Stimulated activated CD8-positive, alpha-beta memory T cell treated with anti-CD3 and anti-CD28 coated beads, Interleukin-7, amount 100 ng/mL, for 24 hours (primary cell): ENCODE measurements around the gene RFX3.

Experiments used
- DNase-seq: peaks from one replicate; pipeline ENCODE4 v3.0.0-alpha.2; 2020; ENCODE audit warnings: low read depth

Gene RFX3

DNA sequence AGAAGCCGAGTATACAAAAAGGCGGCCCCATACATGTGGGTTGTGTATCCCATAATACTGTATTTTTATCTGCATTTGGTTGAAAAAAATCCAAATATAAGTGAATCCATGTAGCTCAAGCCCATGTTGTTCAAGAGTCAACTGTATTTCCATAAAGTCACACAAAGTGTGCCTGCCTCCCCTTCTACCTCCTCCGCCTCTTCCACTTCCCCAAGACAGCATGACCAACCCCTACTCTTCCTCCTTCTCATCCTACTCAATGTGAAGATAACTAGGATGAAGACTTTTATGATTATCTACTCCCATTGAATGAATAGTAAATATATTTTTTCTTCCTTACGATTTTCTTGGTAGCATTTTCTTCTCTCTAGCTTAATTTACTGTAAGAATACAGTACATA is 92.7 kb downstream of the RFX3 start:
- no peak for DNase-seq

DNA sequence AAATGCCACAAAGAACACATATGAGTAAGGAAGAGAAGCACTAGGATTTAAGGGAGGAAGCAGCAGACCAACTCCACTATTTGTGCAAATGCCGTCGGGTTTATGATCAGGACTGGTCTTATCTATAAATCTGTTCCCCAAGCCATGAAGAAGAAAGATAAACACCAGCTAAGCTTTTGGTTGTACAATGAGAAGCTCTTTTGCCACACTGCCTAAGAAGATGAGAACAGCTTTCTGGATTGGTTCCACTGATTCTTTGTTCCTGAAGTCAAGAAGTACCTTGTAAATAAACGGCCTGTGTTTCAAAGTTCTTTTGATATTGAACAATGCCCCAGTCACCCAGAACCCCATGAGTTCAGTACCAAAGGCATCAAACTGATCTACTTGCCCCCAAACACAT is 93.9 kb downstream of the RFX3 start:
- DNase-seq: no peak

DNA sequence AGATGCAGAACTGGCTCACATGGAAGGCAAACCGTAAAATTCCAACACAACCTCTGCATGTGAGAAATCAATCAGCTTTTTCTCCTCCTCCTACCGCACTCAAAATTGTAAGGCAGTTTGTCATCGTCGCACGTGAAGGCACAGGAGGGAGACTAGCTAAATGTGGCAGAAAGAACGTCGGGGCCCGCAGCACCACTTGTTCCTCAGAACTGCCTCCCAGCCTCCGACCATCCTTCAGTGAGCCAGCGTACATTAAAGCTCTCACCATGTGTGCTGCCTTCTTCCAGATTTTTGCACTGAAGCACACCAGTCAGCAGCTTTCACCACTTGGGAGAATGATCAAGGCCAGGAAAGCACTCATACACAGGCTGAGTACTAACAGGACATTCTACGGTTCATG is 105.9 kb downstream of the RFX3 start:
- DNase-seq: no peak

DNA sequence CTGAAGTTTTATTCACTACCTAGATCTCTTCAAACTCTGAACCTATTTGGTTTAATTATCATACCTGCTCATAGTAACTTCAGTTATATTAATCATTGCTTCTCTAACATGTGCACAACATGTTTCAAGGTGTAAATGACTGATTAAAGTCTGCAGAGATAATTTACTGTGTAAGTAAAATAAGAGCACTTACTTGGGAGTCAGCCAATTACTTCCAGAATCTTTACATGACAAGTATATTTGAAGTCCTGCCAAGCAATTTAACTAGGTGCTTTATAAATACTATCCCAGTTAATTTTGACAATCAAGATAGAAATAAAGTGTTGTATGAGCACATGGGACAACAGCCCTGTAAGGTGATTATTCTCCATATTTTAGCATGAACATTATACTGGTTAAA is 109.9 kb downstream of the RFX3 start:
- DNase-seq: no peak

DNA sequence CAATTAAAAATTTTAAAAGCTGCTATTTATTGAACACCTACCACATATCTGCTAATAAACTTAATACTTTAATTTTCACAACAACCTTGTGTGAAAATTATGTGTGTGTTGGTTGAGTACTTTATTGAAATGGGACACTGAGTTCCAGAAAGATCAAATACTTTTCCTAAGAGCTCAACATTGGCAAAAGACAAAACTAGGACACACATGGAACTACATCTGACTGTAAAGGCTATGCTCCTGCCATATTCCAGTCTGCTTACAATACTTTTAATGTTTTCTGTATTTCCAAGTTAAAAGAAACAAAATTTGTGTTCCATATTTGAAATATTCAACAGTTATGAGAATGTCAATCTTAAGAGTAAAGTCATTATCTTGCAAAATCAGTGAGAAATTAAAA is 111.8 kb downstream of the RFX3 start:
- no peak for DNase-seq

DNA sequence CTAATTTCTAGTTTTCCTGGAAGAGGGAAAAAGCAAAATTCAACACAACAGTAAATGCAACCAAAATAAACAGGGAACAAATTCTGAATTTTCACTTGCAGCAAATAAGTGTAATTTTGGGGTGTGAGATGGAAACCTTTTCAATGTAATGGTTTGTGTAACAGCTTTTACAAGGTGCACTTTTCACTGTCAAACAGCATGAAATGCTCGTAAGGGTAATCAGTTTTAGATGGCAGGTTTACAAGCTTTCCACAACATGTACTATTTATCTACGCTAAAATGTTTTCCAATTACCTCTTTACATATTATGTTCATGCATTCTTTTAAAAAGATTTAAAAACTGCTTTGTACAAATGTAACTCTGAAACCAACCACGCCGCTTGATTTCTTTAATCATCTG is 115.3 kb downstream of the RFX3 start:
- DNase-seq: no peak

DNA sequence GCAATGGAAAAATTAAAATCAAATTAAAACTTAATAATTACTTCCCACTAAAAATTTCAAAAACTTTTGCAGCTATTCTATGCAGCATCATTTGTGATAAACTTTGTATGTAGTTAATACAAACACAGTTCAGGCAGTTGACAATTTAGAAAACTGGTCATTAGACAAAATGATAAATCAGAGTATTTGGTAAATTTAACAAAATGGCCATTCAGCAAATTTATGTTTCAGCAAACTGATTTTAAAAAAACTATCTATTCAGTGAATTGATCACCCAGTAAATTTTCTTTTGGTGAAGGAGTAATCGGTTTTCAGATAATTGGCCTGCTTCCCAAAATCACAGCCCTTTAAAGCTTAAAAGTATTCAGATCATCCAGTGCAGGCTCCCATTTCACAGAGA is 116.3 kb downstream of the RFX3 start:
- DNase-seq: no peak

DNA sequence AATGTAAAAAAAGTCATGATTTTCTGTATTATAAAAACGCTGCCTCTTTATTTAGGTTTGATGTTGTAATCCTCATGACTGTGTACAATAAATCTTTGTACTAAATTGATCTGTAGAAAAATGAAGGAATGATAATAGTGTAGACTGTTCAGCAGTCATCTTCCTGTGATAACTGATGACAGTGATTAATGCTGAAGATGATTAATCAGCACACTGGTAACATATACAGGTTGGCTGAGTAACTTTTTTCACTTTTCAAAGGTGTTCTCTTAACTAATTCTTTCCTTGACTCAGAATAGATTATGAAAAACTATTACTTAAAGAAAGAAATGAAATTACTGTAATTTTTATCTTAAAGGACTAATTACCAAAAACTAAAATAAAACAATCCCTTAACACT is 122.5 kb downstream of the RFX3 start:
- DNase-seq: no peak

DNA sequence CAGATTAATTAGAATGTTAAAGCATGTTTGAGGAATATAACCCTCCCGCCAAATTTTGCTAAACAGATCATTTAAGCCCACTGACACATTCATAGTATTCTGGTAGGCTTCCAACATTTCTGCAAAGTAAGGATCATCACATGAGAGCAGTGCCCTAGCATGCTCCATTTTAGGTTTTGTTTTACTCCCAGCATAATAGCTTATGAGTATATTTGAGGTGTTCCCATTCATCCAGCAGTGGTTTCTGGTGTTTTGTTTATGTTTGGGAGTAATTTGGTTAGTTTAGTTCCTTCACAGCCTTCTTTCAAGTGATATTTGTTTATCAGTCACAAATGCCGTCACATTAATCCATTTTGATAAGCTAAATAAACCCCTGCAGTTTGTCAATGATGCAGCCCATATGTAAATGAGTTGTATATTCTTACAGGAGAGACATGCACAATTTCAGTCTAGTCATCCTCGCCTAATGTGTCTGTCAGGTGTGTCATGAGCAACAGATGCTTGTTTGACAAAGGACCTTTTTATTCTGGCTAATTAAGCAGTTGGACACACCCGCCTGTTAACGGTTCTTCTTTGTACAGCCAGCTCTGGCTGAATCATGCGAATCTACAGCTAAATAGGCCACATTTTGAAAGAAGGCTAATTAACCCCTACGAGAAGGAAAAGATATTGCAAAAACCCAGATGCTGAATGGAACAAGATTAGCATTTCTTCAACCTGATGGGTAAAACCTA is 124.4 kb downstream of the RFX3 start:
- no peak for DNase-seq

DNA sequence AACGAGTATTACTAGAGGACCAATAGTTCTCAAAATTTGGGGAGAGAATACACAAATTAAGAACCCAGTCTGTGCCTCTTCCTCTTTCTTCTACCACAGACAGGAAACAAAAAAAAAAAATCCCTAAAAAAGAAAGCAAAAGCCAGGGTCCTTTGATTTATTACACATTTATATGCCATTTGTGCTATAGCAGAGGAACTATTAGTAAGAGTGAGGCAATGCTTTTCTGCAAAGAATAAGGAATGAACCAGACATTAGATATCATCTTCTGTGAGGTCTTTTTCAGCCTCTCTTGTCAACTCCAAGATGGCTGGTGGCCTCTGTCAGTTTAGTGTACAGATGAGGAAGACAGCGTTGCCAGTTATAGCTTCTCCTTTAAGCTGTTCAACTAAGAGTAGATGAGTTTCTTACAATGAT is 127.6 kb downstream of the RFX3 start:
- DNase-seq: no peak

DNA sequence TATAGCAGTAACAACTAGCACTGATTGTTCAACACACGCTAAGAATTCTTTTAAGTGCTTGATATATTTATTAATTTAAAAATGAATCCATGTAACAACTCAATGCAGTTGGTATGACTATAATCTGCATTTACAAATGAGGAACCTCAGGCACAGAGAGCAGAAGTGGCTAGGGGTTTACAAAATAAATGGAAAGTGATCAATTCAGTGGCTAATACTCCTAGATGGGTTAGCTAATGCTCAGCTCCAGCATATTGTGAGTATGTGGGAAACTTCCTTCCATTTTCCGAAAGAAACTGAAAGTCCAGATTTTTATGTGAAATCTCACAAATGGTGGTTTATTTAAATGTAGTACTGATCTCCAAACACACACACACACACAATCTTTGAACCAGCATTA is 128.0 kb downstream of the RFX3 start:
- no peak for DNase-seq

DNA sequence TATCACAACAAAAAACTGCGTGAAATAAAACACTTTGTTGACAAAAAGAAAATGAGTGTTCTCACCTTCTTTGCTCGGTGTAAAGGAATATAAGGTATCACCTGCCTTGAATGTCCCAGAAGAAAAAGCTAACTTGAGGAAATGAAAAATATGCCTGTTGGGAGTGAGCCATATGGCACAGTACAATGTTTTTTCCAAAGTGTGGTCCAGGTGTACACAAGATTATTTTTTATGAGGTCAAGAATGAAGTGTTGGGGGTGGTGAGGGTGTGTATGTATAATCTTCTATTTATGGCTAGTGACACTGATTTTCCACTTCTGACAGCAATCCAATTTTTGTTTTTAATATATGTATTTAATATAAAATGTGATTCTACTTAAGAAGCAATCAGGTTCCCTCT is 134.4 kb downstream of the RFX3 start:
- DNase-seq: no peak

DNA sequence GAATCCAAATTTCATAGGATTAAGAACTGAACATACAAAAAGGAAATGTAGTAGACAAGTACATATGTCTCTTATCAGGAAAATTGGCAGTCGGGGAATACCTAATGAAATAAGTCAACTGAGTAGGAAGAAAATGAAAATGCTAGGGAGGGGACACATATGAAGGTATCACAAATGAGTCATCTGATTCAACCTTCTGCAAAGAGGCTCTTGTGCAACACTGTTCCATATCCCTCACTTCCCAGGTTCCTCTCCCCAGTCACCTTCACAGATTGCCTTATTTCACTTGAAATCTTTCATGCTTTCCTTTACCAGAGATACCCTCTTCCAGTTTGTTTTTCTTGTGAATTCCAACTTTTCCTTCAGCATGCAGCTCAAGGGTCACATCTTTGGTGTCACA is 139.0 kb downstream of the RFX3 start:
- DNase-seq: no peak

DNA sequence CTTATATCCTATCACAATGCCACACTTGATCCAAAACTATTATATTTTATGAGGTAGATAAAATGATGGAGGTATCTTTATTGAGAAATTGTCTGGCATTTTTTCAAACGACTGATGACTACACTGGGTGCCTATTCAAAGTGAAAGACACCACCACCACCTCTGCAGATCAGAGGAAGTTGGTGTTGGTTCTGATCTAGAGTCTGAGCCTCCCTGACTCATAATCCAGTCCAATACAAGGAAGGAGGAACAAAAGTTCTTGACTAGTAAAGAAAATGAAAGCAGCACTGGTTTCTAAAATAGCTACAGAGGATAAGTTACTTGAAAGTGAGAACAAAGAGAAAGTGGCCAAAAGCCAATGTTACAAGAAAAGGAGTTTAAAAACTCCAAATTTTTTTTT is 139.9 kb downstream of the RFX3 start:
- DNase-seq: no peak

DNA sequence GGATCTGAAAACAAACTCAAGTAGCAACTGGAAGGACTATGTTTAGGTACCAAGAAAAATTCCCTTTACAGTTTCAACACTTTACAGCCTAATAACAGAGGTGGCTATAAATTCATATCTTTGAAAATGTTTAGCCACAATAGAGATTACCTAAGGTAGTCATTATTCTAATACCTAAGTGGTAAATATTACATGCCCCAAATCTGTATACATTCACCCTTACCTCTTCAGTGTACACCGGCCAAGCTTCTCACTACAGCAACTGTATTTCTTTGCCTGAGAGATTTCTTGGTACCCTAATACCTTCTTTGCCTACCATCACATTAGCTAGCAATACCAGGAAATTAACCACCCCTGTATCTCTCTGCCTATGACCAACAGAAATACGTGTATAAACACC is 154.0 kb downstream of the RFX3 start:
- DNase-seq: no peak

DNA sequence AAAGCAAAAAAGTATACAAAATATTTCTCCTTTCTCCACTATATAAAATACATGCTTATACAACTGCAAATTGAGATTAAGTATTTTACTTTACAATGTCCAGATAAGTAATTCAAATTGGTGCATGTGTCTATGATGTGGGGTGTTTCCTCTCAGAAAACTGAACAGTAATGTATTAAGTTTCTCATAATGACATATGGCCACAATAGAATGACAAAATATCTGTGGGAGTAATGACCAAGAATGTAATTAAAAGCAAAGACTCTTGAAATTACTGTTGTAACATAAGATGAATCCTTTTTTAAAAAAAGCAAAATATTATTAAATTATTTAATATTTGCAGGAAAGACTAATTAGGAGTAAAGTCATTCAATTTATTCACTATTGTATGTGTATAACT is 155.1 kb downstream of the RFX3 start:
- no peak for DNase-seq

DNA sequence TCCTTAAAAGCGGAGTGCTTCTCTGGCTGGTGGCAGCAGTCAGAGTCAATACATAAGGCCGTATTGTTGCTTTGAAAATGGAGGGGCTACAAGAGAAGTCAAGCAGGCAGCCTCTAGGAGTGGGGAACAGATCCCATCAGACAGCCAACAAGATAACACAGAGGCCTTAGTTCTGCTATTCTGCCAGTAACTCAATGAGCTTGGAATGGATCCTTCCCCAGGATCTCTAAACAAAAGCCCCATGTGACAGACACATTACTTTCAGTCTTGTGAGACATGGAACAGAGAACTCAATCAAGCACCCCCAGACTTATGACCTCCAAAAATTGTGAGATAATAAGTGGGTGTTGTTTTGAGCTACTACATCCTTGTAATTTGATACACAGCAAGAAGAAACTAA is 158.6 kb downstream of the RFX3 start:
- DNase-seq: no peak

DNA sequence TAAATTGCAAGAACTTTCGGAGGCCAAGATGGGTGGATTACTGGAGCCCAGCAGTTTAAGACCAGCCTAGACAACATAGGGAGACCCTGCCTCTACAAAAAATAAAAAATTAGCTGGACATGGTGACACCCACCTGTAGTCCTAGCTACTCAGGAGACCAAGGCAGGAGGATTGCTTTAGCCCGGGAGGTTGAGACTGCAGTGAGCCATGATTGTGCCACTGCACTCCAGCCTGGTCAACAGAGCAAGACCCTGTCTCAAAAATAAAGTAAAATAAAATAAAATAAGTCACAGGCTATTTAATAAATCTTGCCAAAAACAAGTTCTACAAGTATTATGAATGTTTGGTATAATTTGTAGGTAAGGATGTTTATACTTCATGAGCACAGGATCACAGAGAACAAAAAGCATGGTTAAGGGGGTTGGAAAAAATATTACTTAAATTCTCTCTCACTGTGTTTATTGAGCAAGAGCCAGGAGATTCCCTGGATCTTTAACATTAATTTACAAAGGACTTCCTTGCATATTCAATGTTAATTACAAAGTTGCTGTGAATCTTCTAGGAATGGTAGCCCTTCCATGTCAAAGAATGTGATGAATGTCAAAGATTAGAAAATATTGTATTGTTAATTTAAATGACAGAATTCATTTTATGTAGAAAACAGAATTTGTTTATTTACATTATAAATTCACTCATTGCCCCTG is 164.0 kb downstream of the RFX3 start:
- no peak for DNase-seq

DNA sequence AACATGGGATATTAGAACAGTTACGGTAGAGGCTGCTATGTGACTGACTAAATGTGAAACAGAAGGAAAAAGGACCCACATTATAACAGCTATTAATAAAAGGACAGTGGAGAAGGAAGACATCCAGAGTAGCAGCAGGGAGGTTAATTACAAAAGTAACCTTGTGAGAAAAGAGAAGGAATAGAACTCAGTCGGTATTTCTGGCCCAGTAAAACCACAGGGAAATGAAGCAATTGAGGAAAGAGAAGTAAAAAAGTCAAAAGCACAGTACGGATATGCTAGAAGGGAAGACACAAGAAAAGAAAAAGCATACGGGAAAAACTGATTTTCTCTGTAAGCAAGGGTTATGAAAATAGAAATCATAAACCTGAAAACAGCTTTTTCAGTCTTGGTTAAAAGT is 164.7 kb downstream of the RFX3 start:
- DNase-seq: no peak

DNA sequence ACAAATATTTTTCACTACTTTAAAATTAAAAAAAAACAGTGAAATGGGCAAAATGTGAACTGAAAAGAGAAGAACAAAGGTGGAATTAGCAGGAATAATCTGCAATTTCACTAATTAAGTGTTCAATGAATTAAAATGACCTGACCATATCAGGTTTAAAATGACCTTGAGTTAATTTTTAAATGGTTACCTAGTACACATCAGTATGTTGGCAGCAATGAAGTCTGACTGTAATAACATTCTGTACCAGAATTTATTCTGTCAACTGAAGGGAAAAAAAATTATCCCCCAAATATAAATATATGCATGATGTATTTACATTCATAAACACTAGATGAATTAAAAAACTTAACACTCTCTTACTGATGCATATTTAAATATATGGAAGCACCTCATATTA is 165.6 kb downstream of the RFX3 start:
- DNase-seq: no peak

DNA sequence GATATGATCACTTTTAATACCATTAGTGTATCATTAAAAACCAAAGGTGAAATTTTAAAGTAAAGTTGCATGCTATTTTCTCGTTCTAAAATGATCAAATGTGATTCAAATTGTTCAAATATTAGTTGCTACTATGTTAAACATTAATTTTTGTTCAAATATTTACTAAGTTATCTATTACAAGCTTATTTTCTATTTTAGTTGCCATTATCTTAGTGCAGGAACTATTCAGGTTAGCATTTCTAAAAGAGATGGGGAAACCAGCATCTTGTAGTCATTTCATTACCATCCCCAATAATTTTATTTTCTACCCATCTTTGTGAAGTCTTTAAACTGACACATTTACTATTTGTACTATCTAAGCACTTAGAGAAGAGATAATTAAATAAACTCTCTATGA is 166.0 kb downstream of the RFX3 start:
- DNase-seq: no peak

DNA sequence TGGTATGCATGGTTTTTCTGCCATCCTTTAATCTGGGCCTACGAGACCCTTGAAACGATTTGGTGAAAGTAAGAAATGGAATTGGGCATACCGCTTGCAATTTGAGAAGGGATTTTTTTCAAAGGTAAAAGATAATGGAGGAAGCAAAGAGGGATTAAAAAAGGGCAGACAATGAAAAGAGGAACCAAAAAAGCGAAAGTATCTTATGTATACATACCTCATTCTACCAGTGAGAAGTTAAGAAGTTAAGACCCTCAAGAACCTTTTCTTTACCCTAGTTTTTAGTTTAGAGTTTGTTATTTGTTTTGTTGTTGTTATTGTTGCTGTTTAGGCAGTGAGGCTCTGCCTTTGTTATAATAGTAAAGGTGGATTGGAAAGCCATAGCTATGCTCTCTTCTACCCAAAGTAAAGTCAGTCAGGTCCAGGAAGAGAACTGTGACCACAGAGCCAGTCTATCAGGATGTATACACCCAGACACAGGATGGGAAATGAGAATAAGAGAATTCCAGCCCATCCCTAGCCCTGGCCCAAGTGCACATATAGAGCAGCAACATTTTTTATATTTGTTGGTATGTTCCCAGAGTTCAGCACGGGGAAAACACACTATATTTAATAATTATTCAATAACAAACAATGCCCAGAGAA is 166.6 kb downstream of the RFX3 start:
- DNase-seq: no peak

DNA sequence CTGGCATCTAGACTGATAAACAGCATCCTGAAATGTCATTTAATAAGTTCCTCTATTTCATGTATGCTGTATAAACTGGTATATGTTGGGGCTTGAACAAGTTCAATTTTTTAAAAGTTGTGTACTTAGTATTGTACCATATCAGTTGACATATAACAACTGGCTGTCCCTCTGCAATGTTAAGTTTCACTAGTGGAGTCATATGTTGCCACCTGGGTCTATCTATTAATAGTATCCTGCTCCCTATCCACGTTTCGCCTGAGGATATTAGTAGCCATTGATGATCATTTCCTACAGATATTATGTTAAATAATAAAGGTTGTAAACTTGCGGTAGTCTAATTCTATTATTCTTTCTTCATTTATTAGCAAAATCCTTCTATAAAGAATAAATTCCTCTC is 177.6 kb downstream of the RFX3 start:
- no peak for DNase-seq

DNA sequence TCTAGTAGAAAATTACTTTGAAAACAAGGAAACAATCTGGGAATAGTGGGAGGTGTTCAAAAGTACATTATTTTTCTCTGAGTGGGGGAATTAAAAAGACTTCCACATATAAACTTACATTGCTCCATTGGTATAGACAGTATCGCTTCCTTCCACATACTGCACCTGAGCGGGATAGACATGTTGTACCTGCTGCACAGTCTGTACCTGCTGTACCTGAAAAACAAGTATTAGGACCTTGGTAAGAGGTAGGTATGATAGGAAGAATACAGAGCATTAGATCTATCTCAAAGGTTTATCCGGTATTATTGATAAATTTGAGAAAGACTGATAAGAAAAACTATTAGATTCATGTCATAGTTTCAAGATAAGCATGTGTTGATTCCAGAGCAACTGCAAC is 179.3 kb downstream of the RFX3 start:
- no peak for DNase-seq
